Lung (tissue), 12 donors: Measurements from ENCODE around the gene MAP3K1. TPM values are rescaled to one million over a fixed set of nuclear protein-coding genes. Genes with fewer than 3 reads are reported as not detected.
A peak's percentile ranks its signal among the peaks of the same experiment; 100 is the strongest.
"Not testable (repeated sequence)": the region's sequence is repeated elsewhere in the genome, so short reads cannot be mapped to it uniquely, and the experiment has no call there.

Source experiments
- ATAC-seq: fragments of 200-7000 bp; cut with Tn5 transposase; one replicate; pipeline ENCODE4 v1.9.1; 2020; ENCODE audit warnings: moderate number of reproducible peaks; ENCODE audit not compliant: insufficient read depth, low FRiP score
- DNase-seq, 3 donors: peaks; one replicate each; pipeline ENCODE4 v3.0.0-alpha.2; 2013 to 2017
- H3K27ac ChIP-seq, 2 donors: one replicate each; pipeline ENCODE4 v1.5.1; 2013; ENCODE audit warnings: mild to moderate bottlenecking in 2 of 2, moderate library complexity in 2 of 2, control low read depth in 1 of 2, inconsistent platforms in 1 of 2, low read depth in 1 of 2, low read length in 1 of 2
- H3K27me3 ChIP-seq, 3 donors: one replicate each; pipeline ENCODE4 v1.5.1; 2013; ENCODE audit warnings: low read length in 2 of 3; ENCODE audit not compliant: control insufficient read depth in 3 of 3, insufficient read depth in 3 of 3
- H3K36me3 ChIP-seq, 4 donors: one replicate each; pipeline ENCODE4 v1.5.1; 2013; ENCODE audit warnings: low read length in 4 of 4, mild to moderate bottlenecking in 1 of 4, moderate library complexity in 1 of 4; ENCODE audit not compliant: control insufficient read depth in 4 of 4, insufficient read depth in 4 of 4
- H3K4me1 ChIP-seq, 5 donors: one replicate each; pipeline ENCODE4 v1.5.1; 2013; ENCODE audit warnings: low read length in 5 of 5, mild to moderate bottlenecking in 2 of 5, moderate library complexity in 1 of 5; ENCODE audit not compliant: control insufficient read depth in 5 of 5, insufficient read depth in 5 of 5
- H3K4me3 ChIP-seq: one replicate; pipeline ENCODE4 v1.5.1; 2013; ENCODE audit warnings: mild to moderate bottlenecking, control low read depth, moderate library complexity
- H3K9ac ChIP-seq, 2 donors: one replicate each; pipeline ENCODE4 v1.5.1; 2013; ENCODE audit warnings: low read length in 2 of 2, control low read depth in 1 of 2; ENCODE audit not compliant: insufficient read depth in 1 of 2
- H3K9me3 ChIP-seq, 4 donors: one replicate each; pipeline ENCODE4 v1.5.1; 2013; ENCODE audit warnings: low read length in 3 of 4, mild to moderate bottlenecking in 1 of 4, moderate library complexity in 1 of 4; ENCODE audit not compliant: control insufficient read depth in 4 of 4, insufficient read depth in 3 of 4
- WGBS, 2 donors: extraction: QIAGEN DNeasy Blood & Tissue Kit; methylation state at CpG; one replicate each; pipeline ENCODE4 v1.1.7; 2013; 5-methylcytosine and 5-hydroxymethylcytosine counted together
- polyA plus RNA-seq, 2 donors: library from polyadenylated mRNA; stranded (reverse); fragments of 200-250 nt; gene quantifications; one replicate each; pipeline ENCODE4 v1.2.1, GENCODE V29; 2013
- total RNA-seq, 2 donors: library from RNA; depleted of rRNA in 1 of 2; stranded (reverse); fragments of >200 nt in 1 of 2; gene quantifications; one replicate each; pipeline ENCODE4 v1.2.1, GENCODE V29; 2014 to 2021
- TF ChIP-seq, protein P1 (sequence below): IDR thresholded peaks from 2 replicates; pipeline ENCODE4 v1.5.1; 2012; ENCODE audit warnings: mild to moderate bottlenecking; ENCODE audit errors: control extremely low read depth, extremely low read depth
- donor health status: control.
- donor health status: control.
- donor health status: Bipolar disorder and iron deficiency.
- donor health status: healthy.
- donor health status: DM: yes; HTN: yes; CAD: no.

MAP3K1 gene
- total and polyA plus RNA-seq, 4 donors, result 7.7 to 55.2 (median 16.0) TPM

- Histone ChIP-seq H3K27ac (no peak overlapping the region), H3K4me1 (peaks cover 0 to 8% (median 2%) of the 10 kb centered on the region in 5 donors), H3K27me3 (no peaks in the 10 kb centered on the region), H3K36me3 (no peaks in the 10 kb centered on the region), H3K9ac (no peak overlapping the region), H3K9me3 (no peaks in the 10 kb centered on the region), H3K4me3 (no peak overlapping the region)
- ATAC-seq (no peak), DNase-seq (no peak)
- TF ChIP-seq, protein P1, sequence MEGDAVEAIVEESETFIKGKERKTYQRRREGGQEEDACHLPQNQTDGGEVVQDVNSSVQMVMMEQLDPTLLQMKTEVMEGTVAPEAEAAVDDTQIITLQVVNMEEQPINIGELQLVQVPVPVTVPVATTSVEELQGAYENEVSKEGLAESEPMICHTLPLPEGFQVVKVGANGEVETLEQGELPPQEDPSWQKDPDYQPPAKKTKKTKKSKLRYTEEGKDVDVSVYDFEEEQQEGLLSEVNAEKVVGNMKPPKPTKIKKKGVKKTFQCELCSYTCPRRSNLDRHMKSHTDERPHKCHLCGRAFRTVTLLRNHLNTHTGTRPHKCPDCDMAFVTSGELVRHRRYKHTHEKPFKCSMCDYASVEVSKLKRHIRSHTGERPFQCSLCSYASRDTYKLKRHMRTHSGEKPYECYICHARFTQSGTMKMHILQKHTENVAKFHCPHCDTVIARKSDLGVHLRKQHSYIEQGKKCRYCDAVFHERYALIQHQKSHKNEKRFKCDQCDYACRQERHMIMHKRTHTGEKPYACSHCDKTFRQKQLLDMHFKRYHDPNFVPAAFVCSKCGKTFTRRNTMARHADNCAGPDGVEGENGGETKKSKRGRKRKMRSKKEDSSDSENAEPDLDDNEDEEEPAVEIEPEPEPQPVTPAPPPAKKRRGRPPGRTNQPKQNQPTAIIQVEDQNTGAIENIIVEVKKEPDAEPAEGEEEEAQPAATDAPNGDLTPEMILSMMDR, result no peak
- WGBS, 2 donors, result 83 to 85% methylated on average over 6 of the region's 6 CpGs
Observed at GRCh38 chr5:56772767-56773166, 42.6 kb upstream of the MAP3K1 start.

DNA sequence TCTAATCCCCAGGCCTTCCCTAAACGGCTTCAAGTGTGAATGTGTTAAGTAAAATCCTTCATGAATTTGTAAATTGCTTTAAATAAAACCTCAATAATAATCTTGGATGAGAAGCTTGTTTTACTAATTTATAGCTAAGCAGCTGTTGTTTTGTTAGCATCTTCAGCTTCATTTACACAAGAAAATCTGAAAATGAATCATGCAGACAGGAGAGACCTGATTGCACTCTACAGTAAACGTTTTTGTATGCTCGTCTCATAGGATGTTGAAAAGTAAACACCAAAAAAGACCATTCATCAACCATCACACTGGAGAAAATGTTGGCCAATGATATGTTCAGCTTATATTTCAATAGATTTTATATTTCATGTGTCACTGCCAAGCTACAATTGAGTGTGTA lies 40.4 kb upstream of the MAP3K1 start:
- Histone ChIP-seq H3K27ac (no peak overlapping the region), H3K4me3 (no peak overlapping the region), H3K9me3 (no peaks in the 10 kb centered on the region), H3K9ac (no peak overlapping the region), H3K36me3 (no peaks in the 10 kb centered on the region), H3K4me1 (peaks cover 0 to 8% (median 2%) of the 10 kb centered on the region in 5 donors), H3K27me3 (no peaks in the 10 kb centered on the region)
- 58 to 71% methylated on average over 3 of the region's 3 CpGs for WGBS, 2 donors
- DNase-seq (peak in 2 of 3 donors; percentile 20 to 51), ATAC-seq (no peak)
- TF ChIP-seq, protein P1, result no peak

- H3K36me3 ChIP-seq, H3K9ac ChIP-seq, H3K4me1 ChIP-seq, H3K9me3 ChIP-seq, H3K4me3 ChIP-seq, DNase-seq, ATAC-seq, H3K27me3 ChIP-seq, H3K27ac ChIP-seq: not testable (repeated sequence)
- 72 to 76% methylated on average over 2 of the region's 2 CpGs for WGBS, 2 donors
Observed at GRCh38 chr5:56776212-56776846, 39.0 kb upstream of the MAP3K1 start.

- Histone ChIP-seq H3K27ac (no peak overlapping the region), H3K9me3 (peaks cover 0 to 7% (median 0%) of the 10 kb centered on the region in 4 donors), H3K36me3 (no peaks in the 10 kb centered on the region), H3K9ac (no peak overlapping the region), H3K27me3 (no peaks in the 10 kb centered on the region), H3K4me1 (no peaks in the 10 kb centered on the region), H3K4me3 (no peak overlapping the region)
- 89 to 94% methylated on average over 2 of the region's 2 CpGs for WGBS, 2 donors
- ATAC-seq (no peak), DNase-seq (no peak)
- TF ChIP-seq, protein P1, result no peak
Observed at GRCh38 chr5:56783261-56783660, 32.1 kb upstream of the MAP3K1 start.
